ENCODE results near the gene CFAP57. TPM values are rescaled to one million over a fixed set of nuclear protein-coding genes. Genes with fewer than 3 reads are reported as not detected.

CFAP57 gene
- total RNA-seq, 1 donor from 2014 or later, result not detected

GRCh38 chr1:43238085-43238484, 66.0 kb downstream of the CFAP57 start:
- Histone ChIP-seq H3K4me1 (peaks cover 73% of the 10 kb centered on the region), H3K27ac (replicated peaks) (peak overlapping the region; percentile 64), H3K9me3 (replicated peaks) (no peaks in the 10 kb centered on the region), H3K36me3 (no peaks in the 10 kb centered on the region), H3K27me3 (ENCODE audit: low read depth) (no peaks in the 10 kb centered on the region), H3K4me3 (no peak overlapping the region)
- DNase-seq, result peak; percentile 60
- peak; percentile 83 for TF ChIP-seq CTCF (IDR thresholded peaks at IDR 0.05; ENCODE audit: borderline replicate concordance)
- intact Hi-C loops (cut with micrococcal nuclease), result no loop called here

- no peaks in the 10 kb centered on the region for H3K9me3 ChIP-seq (replicated peaks)
- intact Hi-C loops (cut with micrococcal nuclease), result no loop called here
- no peaks in the 10 kb centered on the region for H3K36me3 ChIP-seq
- peaks cover 65% of the 10 kb centered on the region for H3K4me1 ChIP-seq
- H3K27ac ChIP-seq (replicated peaks), result peak overlapping the region; percentile 64
- no peaks in the 10 kb centered on the region for H3K27me3 ChIP-seq (ENCODE audit: low read depth)
- no peak overlapping the region for H3K4me3 ChIP-seq
- DNase-seq, result peak; percentile 74
- TF ChIP-seq CTCF (IDR thresholded peaks at IDR 0.05; ENCODE audit: borderline replicate concordance), result no peak
These were observed 66.9 kb downstream of the CFAP57 start for GRCh38 chr1:43238991-43239469.

GRCh38 chr1:43239484-43239883, 67.4 kb downstream of the CFAP57 start:
- intact Hi-C loops (cut with micrococcal nuclease), result no loop called here
- H3K4me3 ChIP-seq, result no peak overlapping the region
- no peak for TF ChIP-seq CTCF (IDR thresholded peaks at IDR 0.05; ENCODE audit: borderline replicate concordance)
- H3K4me1 ChIP-seq, result peaks cover 60% of the 10 kb centered on the region
- no peak overlapping the region for H3K27ac ChIP-seq (replicated peaks)
- no peaks in the 10 kb centered on the region for H3K9me3 ChIP-seq (replicated peaks)
- H3K36me3 ChIP-seq, result no peaks in the 10 kb centered on the region
- no peak for DNase-seq
- no peaks in the 10 kb centered on the region for H3K27me3 ChIP-seq (ENCODE audit: low read depth)

GRCh38 chr1:43241413-43241836, 69.3 kb downstream of the CFAP57 start:
- no peak overlapping the region for H3K4me3 ChIP-seq
- intact Hi-C loops (cut with micrococcal nuclease), result no loop called here
- no peaks in the 10 kb centered on the region for H3K27me3 ChIP-seq (ENCODE audit: low read depth)
- H3K27ac ChIP-seq (replicated peaks), result peak overlapping the region; percentile 63
- peaks cover 43% of the 10 kb centered on the region for H3K4me1 ChIP-seq
- no peak for TF ChIP-seq CTCF (IDR thresholded peaks at IDR 0.05; ENCODE audit: borderline replicate concordance)
- H3K9me3 ChIP-seq (replicated peaks), result no peaks in the 10 kb centered on the region
- no peak for DNase-seq
- no peaks in the 10 kb centered on the region for H3K36me3 ChIP-seq

GRCh38 chr1:43243299-43243698, 71.2 kb downstream of the CFAP57 start:
- intact Hi-C loops (cut with micrococcal nuclease), result no loop called here
- DNase-seq, result no peak
- H3K27ac ChIP-seq (replicated peaks), result no peak overlapping the region

More at GRCh38 chr1:43243299-43243698, 71.2 kb downstream of the CFAP57 start:
- Histone ChIP-seq H3K4me3 (no peak overlapping the region), H3K9me3 (replicated peaks) (no peaks in the 10 kb centered on the region), H3K27me3 (ENCODE audit: low read depth) (no peaks in the 10 kb centered on the region), H3K4me1 (peaks cover 35% of the 10 kb centered on the region), H3K36me3 (no peaks in the 10 kb centered on the region)
- no peak for TF ChIP-seq CTCF (IDR thresholded peaks at IDR 0.05; ENCODE audit: borderline replicate concordance)
